Prostate gland (tissue), 2 donors: Measurements from ENCODE around the gene ABL2.

ENCODE experiments used
- POLR2A ChIP-seq: fragments of 450-650 bp; IDR thresholded peaks from one replicate; pipeline ENCODE4 v1.6.1; 2016; ENCODE audit warnings: antibody characterized with exemption, mild to moderate bottlenecking
- POLR2AphosphoS5 ChIP-seq: sonication (generic); formaldehyde crosslinking; IDR thresholded peaks from one replicate; pipeline ENCODE4 v1.6.1; 2017; ENCODE audit warnings: antibody characterized with exemption
- TF ChIP-seq, protein P1 (sequence below), 4 experiments: fragments of 200-600 bp in 2 of 4; fragments of 450-650 bp in 2 of 4; sonication (generic) in 2 of 4; IDR thresholded peaks; 1 replicate in 3 of 4; 2 replicates in 1 of 4; pipeline ENCODE4 v1.5.1; 2016 to 2019; ENCODE audit warnings: antibody characterized with exemption in 4 of 4, mild to moderate bottlenecking in 2 of 4, moderate library complexity in 2 of 4

DNA sequence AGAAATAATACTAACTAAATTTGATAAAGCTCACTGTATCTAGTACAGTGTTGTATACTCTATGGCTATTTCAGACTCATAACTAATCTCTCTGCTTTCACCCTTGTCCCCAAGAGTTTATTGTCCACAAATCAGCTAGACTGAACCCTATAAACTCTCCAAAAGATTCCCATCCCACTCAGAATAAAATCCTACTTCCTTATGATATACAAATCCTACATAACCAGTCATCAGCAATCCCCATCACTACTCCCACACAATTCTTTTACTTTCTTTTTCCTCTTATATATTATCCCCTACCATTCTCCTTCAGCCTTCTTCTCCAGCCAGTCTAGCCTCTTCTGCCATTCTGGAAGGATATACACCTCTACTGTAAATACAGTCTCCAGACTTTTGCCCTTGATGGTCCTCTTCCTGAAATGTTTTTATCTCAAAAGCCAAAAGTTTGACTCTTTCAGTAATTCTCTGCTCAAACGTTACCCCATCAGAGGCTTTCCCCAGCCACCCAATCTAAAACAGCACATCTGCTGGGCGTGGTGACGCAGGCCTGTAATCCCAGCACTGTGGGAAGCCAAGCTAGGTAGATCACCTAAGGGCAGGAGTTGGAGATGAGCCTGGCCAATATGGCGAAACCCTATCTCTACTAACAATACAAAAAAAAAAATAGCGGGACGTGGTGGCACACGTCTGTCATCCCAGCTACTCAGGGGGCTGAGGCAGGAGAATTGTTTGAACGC is 41.6 kb downstream of the ABL2 start:
- TF ChIP-seq, protein P1, sequence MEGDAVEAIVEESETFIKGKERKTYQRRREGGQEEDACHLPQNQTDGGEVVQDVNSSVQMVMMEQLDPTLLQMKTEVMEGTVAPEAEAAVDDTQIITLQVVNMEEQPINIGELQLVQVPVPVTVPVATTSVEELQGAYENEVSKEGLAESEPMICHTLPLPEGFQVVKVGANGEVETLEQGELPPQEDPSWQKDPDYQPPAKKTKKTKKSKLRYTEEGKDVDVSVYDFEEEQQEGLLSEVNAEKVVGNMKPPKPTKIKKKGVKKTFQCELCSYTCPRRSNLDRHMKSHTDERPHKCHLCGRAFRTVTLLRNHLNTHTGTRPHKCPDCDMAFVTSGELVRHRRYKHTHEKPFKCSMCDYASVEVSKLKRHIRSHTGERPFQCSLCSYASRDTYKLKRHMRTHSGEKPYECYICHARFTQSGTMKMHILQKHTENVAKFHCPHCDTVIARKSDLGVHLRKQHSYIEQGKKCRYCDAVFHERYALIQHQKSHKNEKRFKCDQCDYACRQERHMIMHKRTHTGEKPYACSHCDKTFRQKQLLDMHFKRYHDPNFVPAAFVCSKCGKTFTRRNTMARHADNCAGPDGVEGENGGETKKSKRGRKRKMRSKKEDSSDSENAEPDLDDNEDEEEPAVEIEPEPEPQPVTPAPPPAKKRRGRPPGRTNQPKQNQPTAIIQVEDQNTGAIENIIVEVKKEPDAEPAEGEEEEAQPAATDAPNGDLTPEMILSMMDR (IDR thresholded peaks at IDR 0.05), result no peak
- TF ChIP-seq POLR2A (no peak), POLR2AphosphoS5 (no peak)
